HCT116 (cell line): ENCODE measurements around the gene RASL12. TPM values are rescaled to one million over a fixed set of nuclear protein-coding genes. Genes with fewer than 3 reads are reported as not detected.

Experiments
- ATAC-seq: fragments of 200-7000 bp; cut with Tn5 transposase; 2 replicates; pipeline ENCODE4 v1.9.1; 2020; ENCODE audit warnings: mild to moderate bottlenecking, moderate library complexity
- BruUV-seq: library from RNA; stranded (reverse); fragments of 400-500 nt; replicated peaks from 2 replicates; lab custom pipeline; 2021; lab: Mats Ljungman, UMichigan
- CTCF ChIA-PET: fragments of 300-600 bp; sonication (Branson Sonifier 250); formaldehyde crosslinking; loops from one replicate; lab custom pipeline; 2021; ENCODE audit warnings: antibody characterized with exemption; lab: Charles Lee
- POLR2A ChIA-PET: fragments of 300-600, 350-600 bp; sonication (Branson Sonifier 250); formaldehyde crosslinking; loops from one replicate; lab custom pipeline; 2021; ENCODE audit warnings: antibody characterized with exemption; lab: Charles Lee
- RAD21 ChIA-PET, 2 experiments: fragments of 300-600 bp; sonication (Branson Sonifier 250); formaldehyde crosslinking; loops; one replicate each; lab custom pipeline; 2023; ENCODE audit warnings: low total read pairs in 2 of 2; ENCODE audit not compliant: uncharacterized antibody in 2 of 2, unreplicated experiment in 2 of 2, low non-redundant PET in 1 of 2; lab: Charles Lee
- DNase-seq: peaks from one replicate; pipeline ENCODE4 v3.0.0-alpha.2; 2010; ENCODE audit warnings: low read depth, low spot score
- H2AFZ ChIP-seq: fragments of 200-600 bp; shearing (Covaris generic), sonication (generic); 2 replicates; pipeline ENCODE4 v1.6.1; 2017; ENCODE audit warnings: low read depth, mixed run types, mixed read lengths, antibody characterized with exemption, low read length; ENCODE audit not compliant: poor library complexity, severe bottlenecking
- H3K27ac ChIP-seq: 2 replicates; pipeline ENCODE4 v1.5.1; 2012; ENCODE audit warnings: low read depth, low read length
- H3K27me3 ChIP-seq: fragments of 200-600 bp; sonication (generic); 2 replicates; pipeline ENCODE4 v1.6.1; 2016; ENCODE audit warnings: mixed run types, low read length, mixed read lengths; ENCODE audit not compliant: insufficient read depth
- H3K36me3 ChIP-seq, 2 experiments: fragments of 200-500 bp in 1 of 2; fragments of 200-600 bp in 1 of 2; sonication (Bioruptor generic) in 1 of 2; sonication (generic) in 1 of 2; 2 replicates each; pipeline versions ENCODE4 v1.5.1 to v1.6.1; 2014 to 2016; ENCODE audit warnings: low read length in 2 of 2, inconsistent platforms in 1 of 2, mixed read lengths in 1 of 2, mixed run types in 1 of 2; ENCODE audit not compliant: insufficient read depth in 2 of 2, control insufficient read depth in 1 of 2
- H3K4me1 ChIP-seq, 2 experiments: fragments of 200-600 bp in 1 of 2; sonication (generic) in 1 of 2; 2 replicates each; pipeline versions ENCODE4 v1.5.1 to v1.6.1; 2012 to 2017; ENCODE audit warnings: low read length in 2 of 2, inconsistent platforms in 1 of 2, mild to moderate bottlenecking in 1 of 2, mixed read lengths in 1 of 2, mixed run types in 1 of 2, moderate library complexity in 1 of 2; ENCODE audit not compliant: insufficient read depth in 2 of 2, control insufficient read depth in 1 of 2
- H3K4me2 ChIP-seq: fragments of 200-600 bp; sonication (generic); 2 replicates; pipeline ENCODE4 v1.6.1; 2017; ENCODE audit warnings: mixed run types, low read length, mixed read lengths
- H3K4me3 ChIP-seq, 2 experiments: fragments of 200-600 bp in 1 of 2; sonication (generic) in 1 of 2; replicated peaks in 1 of 2; 2 replicates each; pipeline ENCODE4 v1.5.1; 2011 to 2016; ENCODE audit warnings: low read length in 2 of 2, control low read depth in 1 of 2, low read depth in 1 of 2, mild to moderate bottlenecking in 1 of 2, mixed read lengths in 1 of 2, mixed run types in 1 of 2
- H3K79me2 ChIP-seq: fragments of 200-600 bp; sonication (generic); 2 replicates; pipeline ENCODE4 v1.6.1; 2017; ENCODE audit warnings: mild to moderate bottlenecking, mixed run types, low read length, moderate library complexity, mixed read lengths; ENCODE audit not compliant: insufficient read depth
- H3K9ac ChIP-seq: fragments of 200-600 bp; sonication (generic); 2 replicates; pipeline ENCODE4 v1.6.1; 2016; ENCODE audit warnings: low read length, mixed read lengths
- H3K9me2 ChIP-seq: fragments of 200-600 bp; sonication (generic), shearing (Covaris generic); 2 replicates; pipeline ENCODE4 v1.6.1; 2017; ENCODE audit warnings: mixed run types, mild to moderate bottlenecking, moderate library complexity; ENCODE audit not compliant: insufficient read depth
- H3K9me3 ChIP-seq, 2 experiments: fragments of 200-500 bp in 1 of 2; fragments of 200-600 bp in 1 of 2; sonication (Bioruptor generic) in 1 of 2; sonication (generic) in 1 of 2; 2 replicates each; pipeline ENCODE4 v1.6.1; 2014 to 2017; ENCODE audit warnings: low read length in 2 of 2, mixed read lengths in 2 of 2, inconsistent platforms in 1 of 2, low read depth in 1 of 2, mild to moderate bottlenecking in 1 of 2, mixed run types in 1 of 2, moderate library complexity in 1 of 2; ENCODE audit not compliant: control insufficient read depth in 1 of 2, insufficient read depth in 1 of 2
- H4K20me1 ChIP-seq: fragments of 200-600 bp; sonication (generic), shearing (Covaris generic); 2 replicates; pipeline ENCODE4 v1.6.1; 2017; ENCODE audit warnings: mixed run types, mild to moderate bottlenecking, moderate library complexity; ENCODE audit not compliant: insufficient read depth
- CBX3 ChIP-seq: IDR thresholded peaks from 2 replicates; pipeline ENCODE4 v1.6.1; 2012; ENCODE audit warnings: low read depth
- EGR1 ChIP-seq: IDR thresholded peaks from 2 replicates; pipeline ENCODE4 v1.6.1; 2012; ENCODE audit warnings: low read depth
- EZH2 ChIP-seq: fragments of 200-600 bp; sonication (generic); IDR thresholded peaks from 2 replicates; pipeline ENCODE4 v1.6.1; 2017; ENCODE audit warnings: antibody characterized with exemption, mixed run types
- FOSL1 ChIP-seq: IDR thresholded peaks from 2 replicates; pipeline ENCODE4 v1.6.1; 2012; ENCODE audit warnings: low read depth
- POLR2A ChIP-seq: IDR thresholded peaks from 2 replicates; pipeline ENCODE4 v1.7.0; 2011; ENCODE audit warnings: borderline replicate concordance; ENCODE audit not compliant: insufficient read depth, insufficient read length; ENCODE audit errors: extremely low read depth
- POLR2AphosphoS5 ChIP-seq: IDR thresholded peaks from 2 replicates; pipeline ENCODE4 v1.6.1; 2011; ENCODE audit warnings: mild to moderate bottlenecking, low read depth, low read length, moderate library complexity
- RAD21 ChIP-seq: IDR thresholded peaks from 2 replicates; pipeline ENCODE4 v1.6.1; 2012; ENCODE audit warnings: low read depth, mild to moderate bottlenecking
- REST ChIP-seq: IDR thresholded peaks from 2 replicates; pipeline ENCODE4 v1.6.1; 2012; ENCODE audit warnings: low read depth
- SRF ChIP-seq: IDR thresholded peaks from 2 replicates; pipeline ENCODE4 v1.6.1; 2012; ENCODE audit warnings: low read depth
- intact Hi-C: fragments of 100-400 bp; cut with micrococcal nuclease; formaldehyde crosslinking; loops from 2 replicates; pipeline ENCODE4 v1.10.0; 2022
- total RNA-seq: library from RNA; stranded (reverse); gene quantifications from one replicate; pipeline ENCODE4 v1.2.1, GENCODE V29; 2021; ENCODE audit not compliant: unreplicated experiment

RASL12 gene
- total RNA-seq, 1 experiment from 2014 or later, result 0.25 TPM

- Histone ChIP-seq H3K9ac (no peak overlapping the region), H3K27me3 (peaks cover 7% of the 10 kb centered on the region; the same call in 1 of the 2 replicates), H3K4me2 (no peak overlapping the region), H4K20me1 (no peaks in the 10 kb centered on the region), H3K9me3 (no peaks in the 10 kb centered on the region), H3K9me2 (no peaks in the 10 kb centered on the region), H3K4me1 (peaks cover 0 to 5% of the 10 kb centered on the region in 2 experiments; a peak in 2 of 4 replicates), H3K36me3 (no peaks in the 10 kb centered on the region), H3K79me2 (no peaks in the 10 kb centered on the region), H3K4me3 (no peak overlapping the region), H3K27ac (no peak overlapping the region), H2AFZ (no peak overlapping the region)
- no peak for ATAC-seq
- intact Hi-C loops, result no loop called here
- CTCF ChIA-PET, result interaction anchor here (1.2 to 1.9 kb wide), 2 partner anchors 11 to 51 kb away, joined by 3 to 6 read pairs; no protein-coding TSS in a partner anchor
- RAD21 ChIA-PET, result no interaction called here
- POLR2A ChIA-PET, result no interaction called here
- TF ChIP-seq POLR2A (no peak), CBX3 (no peak), RAD21 (no peak), POLR2AphosphoS5 (no peak), SRF (no peak), REST (no peak), EGR1 (no peak), EZH2 (no peak), FOSL1 (no peak)
- no TSS peak for BruUV-seq
- no peak for DNase-seq
These were observed 17.5 kb upstream of the RASL12 start for GRCh38 chr15:65085207-65085753.
